Large intestine (tissue), 12 donors: ENCODE measurements around the gene FGF6. TPM values are rescaled to one million over a fixed set of nuclear protein-coding genes. Genes with fewer than 3 reads are reported as not detected.

Experiments
- DNase-seq, 2 donors: peaks; one replicate each; pipeline versions ENCODE4 v3.0.0 to v3.0.0-alpha.2; 2013
- H3K27ac ChIP-seq: one replicate; pipeline ENCODE4 v1.5.1; 2013; ENCODE audit warnings: low read length
- H3K27me3 ChIP-seq: 2 replicates; pipeline ENCODE4 v1.6.1; 2013; ENCODE audit warnings: low read length; ENCODE audit not compliant: control insufficient read depth, insufficient read depth
- H3K36me3 ChIP-seq: 2 replicates; pipeline ENCODE4 v1.6.1; 2013; ENCODE audit warnings: low read length; ENCODE audit not compliant: control insufficient read depth, insufficient read depth
- H3K4me1 ChIP-seq: one replicate; pipeline ENCODE4 v1.6.1; 2013; ENCODE audit warnings: low read length; ENCODE audit not compliant: control insufficient read depth, insufficient read depth
- H3K4me3 ChIP-seq: one replicate; pipeline ENCODE4 v1.5.1; 2013; ENCODE audit warnings: low read length
- H3K9me3 ChIP-seq: one replicate; pipeline ENCODE4 v1.6.1; 2013; ENCODE audit warnings: mild to moderate bottlenecking, low read depth, low read length, moderate library complexity; ENCODE audit not compliant: control insufficient read depth
- WGBS: methylation state at CpG from one replicate; pipeline ENCODE4 v1.1.5; 2013; ENCODE audit warnings: low lambda C conversion rate; ENCODE audit not compliant: insufficient coverage; 5-methylcytosine and 5-hydroxymethylcytosine counted together
- long read RNA-seq, 11 donors: transcript quantifications; one replicate each; lab custom pipeline, GENCODE V29; 2026
- polyA plus RNA-seq: library from polyadenylated mRNA; unstranded; fragments of 120-200 nt; gene quantifications from one replicate; pipeline ENCODE4 v1.2.1, GENCODE V29; 2013

Gene FGF6, protein sequence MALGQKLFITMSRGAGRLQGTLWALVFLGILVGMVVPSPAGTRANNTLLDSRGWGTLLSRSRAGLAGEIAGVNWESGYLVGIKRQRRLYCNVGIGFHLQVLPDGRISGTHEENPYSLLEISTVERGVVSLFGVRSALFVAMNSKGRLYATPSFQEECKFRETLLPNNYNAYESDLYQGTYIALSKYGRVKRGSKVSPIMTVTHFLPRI
- 0.07 TPM for polyA plus RNA-seq
- long read RNA-seq, donor 1, result 0 reads
- long read RNA-seq, donor 2, result 0 reads
- long read RNA-seq, donor 3, result 0 reads
- long read RNA-seq, donor 4, result 0 reads
- long read RNA-seq, donor 5, result 0 reads
- long read RNA-seq, donor 6, result 0 reads
- long read RNA-seq, donor 7, result 0 reads
- long read RNA-seq, donor 8, result 0 reads
- long read RNA-seq, donor 9, result 0 reads
- long read RNA-seq, donor 10, result 0 reads
- long read RNA-seq, donor 11, result 0 reads

DNA sequence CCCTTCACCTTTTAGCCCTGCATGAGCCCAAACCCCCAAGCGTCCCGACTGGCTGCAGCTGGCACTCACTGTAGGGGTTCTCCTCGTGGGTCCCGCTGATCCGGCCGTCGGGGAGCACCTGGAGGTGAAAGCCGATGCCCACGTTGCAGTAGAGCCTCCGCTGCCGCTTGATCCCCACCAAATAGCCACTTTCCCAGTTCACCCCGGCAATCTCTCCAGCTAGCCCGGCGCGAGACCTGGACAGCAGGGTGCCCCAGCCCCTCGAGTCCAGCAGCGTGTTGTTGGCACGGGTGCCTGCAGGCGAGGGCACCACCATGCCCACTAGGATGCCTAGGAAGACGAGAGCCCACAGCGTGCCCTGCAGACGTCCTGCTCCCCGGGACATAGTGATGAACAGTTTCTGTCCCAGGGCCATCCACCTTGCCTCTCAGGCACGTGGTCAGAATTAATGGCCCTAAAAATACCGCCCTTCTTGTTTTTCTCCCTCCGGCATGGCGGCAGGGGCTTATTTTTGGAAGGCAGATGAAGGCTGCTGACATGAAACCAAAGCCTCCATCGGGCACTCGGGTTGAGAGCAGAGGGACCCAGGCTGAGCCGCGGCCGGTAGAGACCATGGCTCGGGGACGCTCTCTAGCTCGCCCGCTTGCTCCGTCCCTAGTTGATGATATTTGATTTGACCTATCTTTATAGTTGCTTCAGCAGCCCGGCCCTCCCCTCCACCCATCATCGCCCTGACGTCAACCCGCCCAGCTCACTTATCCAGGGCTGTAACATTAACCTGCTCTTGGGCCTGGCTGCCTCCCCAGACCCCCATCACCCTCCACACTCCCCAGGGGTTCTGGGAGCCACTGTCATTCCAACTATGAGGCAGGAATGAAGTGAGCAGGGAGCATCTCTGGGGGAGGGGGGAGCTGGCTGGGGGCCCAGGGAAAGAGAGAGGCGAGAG lies at the start of gene FGF6:
FGF6 (minus strand) TSS at position 660 of the 946 bp plus-strand sequence; CDS start at position 415, 245 bp downstream.
- Histone ChIP-seq H3K9me3 (no peaks in the 10 kb centered on the region), H3K27me3 (peaks cover 22% of the 10 kb centered on the region), H3K4me3 (no peak within 1 kb of the TSS), H3K4me1 (peaks cover 2% of the 10 kb centered on the region), H3K27ac (no peak within 1 kb of the TSS), H3K36me3 (no peaks in the 10 kb centered on the region)
- 100% methylated on average over 1 of the region's 42 CpGs for WGBS
- DNase-seq, result no peak

DNA sequence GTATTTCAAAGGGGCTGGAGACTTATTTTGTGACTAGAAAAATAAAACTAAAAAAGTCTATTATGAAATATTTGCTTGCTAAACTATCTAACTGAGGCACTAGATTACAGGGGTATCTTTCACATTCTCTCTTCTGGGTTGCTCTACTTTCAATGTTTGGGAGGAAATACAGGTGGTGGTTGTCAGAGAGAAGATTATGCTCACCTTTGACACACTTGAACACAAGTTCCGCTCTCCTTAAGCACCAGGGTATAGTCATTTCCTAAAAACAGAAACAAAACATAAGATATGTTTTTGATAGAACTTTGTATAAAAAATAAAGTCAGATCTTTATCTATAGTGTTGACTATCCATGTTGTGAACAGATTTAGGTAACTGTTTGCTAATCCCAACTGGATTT lies 45.4 kb upstream of the FGF6 start:
- 100% methylated on average over 1 of the region's 1 CpG for WGBS
- H3K27ac ChIP-seq, result no peak overlapping the region
- no peaks in the 10 kb centered on the region for H3K27me3 ChIP-seq
- H3K4me1 ChIP-seq, result no peaks in the 10 kb centered on the region
- H3K4me3 ChIP-seq, result no peak overlapping the region
- peaks cover 18% of the 10 kb centered on the region for H3K36me3 ChIP-seq
- H3K9me3 ChIP-seq, result no peaks in the 10 kb centered on the region
- no peak for DNase-seq

DNA sequence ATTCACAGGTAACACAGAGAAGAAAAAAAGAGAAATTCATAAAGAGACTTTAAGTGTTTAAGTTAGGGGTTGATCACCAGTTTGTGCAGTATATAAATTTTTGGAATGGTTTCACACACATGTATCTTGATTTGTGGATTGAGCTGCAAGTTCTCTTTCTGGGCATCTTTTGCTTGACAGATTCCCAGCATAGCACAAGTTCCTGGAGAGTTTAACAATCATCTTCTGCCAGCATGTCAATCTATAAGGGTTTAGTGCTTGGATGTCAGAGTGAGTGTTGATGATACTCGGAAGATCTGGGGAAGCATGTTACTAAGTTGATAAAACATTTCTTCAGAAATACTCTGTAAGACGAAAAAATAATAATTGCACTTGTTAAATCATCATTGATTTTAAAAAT lies 43.9 kb upstream of the FGF6 start:
- H3K27me3 ChIP-seq, result no peaks in the 10 kb centered on the region
- H3K36me3 ChIP-seq, result peaks cover 18% of the 10 kb centered on the region
- 100% methylated on average over 1 of the region's 2 CpGs for WGBS
- no peaks in the 10 kb centered on the region for H3K9me3 ChIP-seq
- DNase-seq, result no peak
- H3K4me3 ChIP-seq, result no peak overlapping the region
- H3K27ac ChIP-seq, result no peak overlapping the region
- no peaks in the 10 kb centered on the region for H3K4me1 ChIP-seq

DNA sequence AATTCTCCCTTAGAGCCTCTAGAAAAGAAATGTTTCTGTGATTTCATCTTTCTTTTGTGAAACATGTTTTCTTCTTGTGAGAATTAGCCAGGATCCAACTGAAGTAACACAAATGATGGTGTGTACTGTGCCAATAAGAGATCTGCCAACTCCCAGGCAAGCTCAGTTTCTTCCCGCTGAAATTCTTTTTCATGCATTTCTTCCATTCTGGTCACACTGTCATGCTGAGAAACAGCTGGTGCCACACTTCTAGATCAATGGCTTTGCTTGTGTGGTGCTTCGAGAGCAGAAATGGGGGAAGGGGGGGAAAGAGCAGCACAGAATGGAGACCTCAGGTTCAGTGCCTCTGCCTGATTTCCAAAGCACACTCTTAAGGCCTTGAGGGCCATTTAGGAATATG lies 41.4 kb upstream of the FGF6 start:
- DNase-seq, result no peak
- Histone ChIP-seq H3K27me3 (no peaks in the 10 kb centered on the region), H3K36me3 (peaks cover 18% of the 10 kb centered on the region), H3K4me1 (no peaks in the 10 kb centered on the region), H3K9me3 (no peaks in the 10 kb centered on the region), H3K27ac (no peak overlapping the region), H3K4me3 (no peak overlapping the region)
- no CpG with 5 or more reads among the region's 2 CpGs for WGBS

DNA sequence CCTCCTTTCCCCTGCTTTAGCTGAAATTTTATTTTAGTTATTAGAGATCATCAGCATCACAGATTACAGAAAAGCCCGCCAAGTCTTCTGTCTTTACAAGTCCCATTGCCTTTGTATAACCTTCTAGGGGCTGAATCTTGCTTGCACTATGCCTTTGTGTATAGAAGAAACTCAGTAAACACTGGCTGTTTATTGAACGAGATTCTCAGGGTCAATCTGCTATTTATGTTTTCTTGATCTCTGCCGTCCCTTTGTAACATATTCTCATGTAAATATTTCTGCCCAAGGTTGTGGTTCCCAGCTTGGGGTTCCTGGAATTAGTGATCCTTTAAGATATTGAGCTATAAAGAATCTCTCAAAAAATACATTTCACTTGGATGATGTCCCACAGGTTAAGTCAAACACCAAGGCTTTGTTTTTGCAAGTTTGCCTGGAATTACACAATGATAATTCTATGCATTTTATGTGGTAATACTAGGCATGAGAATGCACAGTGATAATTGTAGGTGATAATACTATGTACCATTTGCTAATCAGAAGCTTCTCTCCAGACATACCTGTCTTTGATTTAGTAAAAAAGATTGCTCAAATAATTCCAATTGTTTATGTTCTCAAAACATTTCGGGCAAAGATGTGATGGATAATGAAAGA lies 40.6 kb upstream of the FGF6 start:
- no peak overlapping the region for H3K4me3 ChIP-seq
- WGBS, result 48% methylated on average over 3 of the region's 4 CpGs
- no peaks in the 10 kb centered on the region for H3K27me3 ChIP-seq

DNA sequence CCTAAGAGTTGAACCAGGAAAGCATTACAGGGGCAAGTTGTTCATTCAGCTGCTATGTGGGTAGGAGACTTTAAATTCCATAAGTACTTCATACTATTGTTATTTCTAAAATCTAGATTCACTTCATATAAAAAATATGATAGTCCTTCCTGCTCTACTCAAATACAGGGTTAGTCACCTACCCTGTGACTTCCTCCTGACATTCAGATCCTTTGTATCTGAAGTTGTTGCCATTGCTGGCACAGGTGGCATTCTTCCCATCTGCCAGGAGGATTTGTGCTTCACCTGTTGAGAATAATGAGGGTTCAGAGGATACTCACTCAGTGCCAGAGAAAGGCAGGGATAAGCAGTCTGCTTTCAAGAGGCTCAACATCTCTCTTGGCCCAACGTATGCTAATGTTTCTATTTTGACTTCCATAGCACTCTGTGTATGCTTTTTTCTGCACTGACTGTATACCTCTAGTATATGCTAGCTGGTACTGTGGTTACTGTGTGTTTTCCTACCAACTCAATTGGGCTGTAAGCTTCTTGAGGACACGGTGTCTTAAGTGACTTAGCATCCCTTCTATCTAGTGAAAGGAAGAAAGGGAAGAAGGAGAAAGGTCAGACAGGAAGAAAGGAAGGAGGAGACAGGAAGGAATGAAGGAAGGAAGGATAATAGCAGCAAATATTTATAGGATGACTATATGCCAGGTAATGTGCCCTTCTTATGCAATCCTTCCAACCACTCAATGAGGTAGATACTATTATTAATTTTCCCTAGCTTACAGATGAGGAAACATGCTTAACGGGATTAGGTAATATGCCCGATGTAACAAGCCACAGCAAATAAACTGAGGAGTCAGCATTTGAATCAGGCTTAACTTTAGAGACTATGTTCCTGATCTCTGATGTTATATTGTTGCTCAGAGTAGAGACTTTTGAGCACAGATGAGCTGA lies 38.5 kb upstream of the FGF6 start:
- Histone ChIP-seq H3K4me3 (no peak overlapping the region), H3K27ac (no peak overlapping the region), H3K27me3 (no peaks in the 10 kb centered on the region), H3K4me1 (no peaks in the 10 kb centered on the region), H3K9me3 (no peaks in the 10 kb centered on the region), H3K36me3 (peaks cover 8% of the 10 kb centered on the region)
- no CpG with 5 or more reads among the region's 4 CpGs for WGBS
- DNase-seq, result no peak

More for the DNA sequence above, 40.6 kb upstream of the FGF6 start:
- H3K4me1 ChIP-seq, result no peaks in the 10 kb centered on the region
- DNase-seq, result no peak
- no peak overlapping the region for H3K27ac ChIP-seq
- H3K9me3 ChIP-seq, result no peaks in the 10 kb centered on the region
- peaks cover 18% of the 10 kb centered on the region for H3K36me3 ChIP-seq

DNA sequence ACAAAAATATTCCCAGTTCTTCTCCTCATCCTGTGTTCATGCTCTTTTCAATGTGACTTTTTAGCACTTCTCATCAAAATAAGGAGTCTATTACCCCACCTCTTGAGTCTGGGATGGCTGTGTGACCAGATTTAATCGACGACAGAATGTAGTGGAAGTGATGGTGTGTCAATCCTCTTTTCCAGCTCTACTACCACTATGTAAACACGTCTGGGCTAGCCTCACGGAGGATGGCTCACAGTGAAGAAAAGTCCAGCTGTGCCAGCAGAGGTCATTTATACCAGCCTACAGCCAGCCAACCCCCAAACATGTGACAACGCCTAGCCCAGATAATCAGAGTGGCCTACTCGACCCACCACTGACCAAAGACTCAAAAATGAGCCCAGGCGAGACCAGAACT lies 37.3 kb upstream of the FGF6 start:
- H3K27ac ChIP-seq, result no peak overlapping the region

DNA sequence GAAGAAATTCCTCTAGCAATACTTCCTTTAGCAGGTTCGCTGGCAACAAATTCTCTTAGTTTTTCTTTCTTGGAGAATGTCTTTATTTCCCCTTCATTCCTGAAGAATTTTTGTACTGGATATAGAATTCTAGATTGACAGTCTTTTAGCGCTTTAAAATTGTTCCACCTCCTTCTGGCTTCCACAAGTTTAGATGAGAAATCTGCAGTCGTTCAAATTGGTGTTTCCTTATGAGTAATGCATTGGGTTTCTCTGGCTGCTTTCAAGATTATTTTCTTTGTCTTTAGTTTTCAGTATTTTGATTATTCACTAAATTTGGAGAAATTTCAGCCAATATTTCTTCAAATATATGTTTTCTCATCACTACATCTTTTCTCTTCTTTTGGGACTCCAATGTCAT lies 33.3 kb upstream of the FGF6 start:
- Histone ChIP-seq H3K4me3 (no peak overlapping the region), H3K27ac (no peak overlapping the region), H3K36me3 (no peaks in the 10 kb centered on the region), H3K4me1 (no peaks in the 10 kb centered on the region), H3K9me3 (no peaks in the 10 kb centered on the region), H3K27me3 (peaks cover 2% of the 10 kb centered on the region)
- 100% methylated on average over 1 of the region's 3 CpGs for WGBS
- DNase-seq, result no peak

More for the DNA sequence above, 37.3 kb upstream of the FGF6 start:
- no peak for DNase-seq
- H3K9me3 ChIP-seq, result no peaks in the 10 kb centered on the region
- no peaks in the 10 kb centered on the region for H3K4me1 ChIP-seq
- H3K36me3 ChIP-seq, result no peaks in the 10 kb centered on the region
- no peaks in the 10 kb centered on the region for H3K27me3 ChIP-seq
- no peak overlapping the region for H3K4me3 ChIP-seq
- no CpG with 5 or more reads among the region's 7 CpGs for WGBS

DNA sequence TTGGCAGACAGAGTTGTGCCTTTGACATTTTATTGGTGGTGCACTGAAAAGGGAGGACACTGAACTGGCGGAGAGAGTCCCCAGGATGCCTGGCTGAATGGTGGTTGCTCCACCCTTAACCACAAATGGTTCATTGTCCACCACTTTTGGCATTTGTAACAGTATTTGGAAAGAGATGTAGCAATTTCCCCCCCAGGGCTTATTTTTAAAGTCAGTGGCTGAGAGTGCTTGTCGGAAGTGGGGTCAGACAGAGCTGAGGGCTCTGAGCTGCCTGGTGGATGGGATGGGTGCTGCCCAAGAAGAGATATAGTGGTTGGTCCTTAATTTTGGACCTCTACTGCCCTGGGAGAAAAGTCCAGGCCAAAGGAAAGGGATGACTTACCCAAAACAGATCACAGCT lies 31.5 kb upstream of the FGF6 start:
- Histone ChIP-seq H3K27ac (no peak overlapping the region), H3K27me3 (peaks cover 2% of the 10 kb centered on the region), H3K4me1 (no peaks in the 10 kb centered on the region), H3K4me3 (no peak overlapping the region), H3K36me3 (no peaks in the 10 kb centered on the region), H3K9me3 (no peaks in the 10 kb centered on the region)
- no peak for DNase-seq
- WGBS, result no CpG with 5 or more reads among the region's 2 CpGs
